ENCODE results near the gene RAB32. TPM values are rescaled to one million over a fixed set of nuclear protein-coding genes. Genes with fewer than 3 reads are reported as not detected.

RAB32 gene
- total RNA-seq, 2 experiments from 2014 or later, result 0.25 TPM; not detected in 1

GRCh38 chr6:146590492-146590891 is 46.9 kb downstream of the RAB32 start:
- peaks cover 2% of the 10 kb centered on the region for H3K27me3 Mint-ChIP-seq (ENCODE audit: low read depth)
- H3K4me3 Mint-ChIP-seq, result no peak overlapping the region
- DNase-seq, result no peak
- intact Hi-C loops (cut with micrococcal nuclease), result no loop called here
- CTCF ChIA-PET, result no interaction called here
- H3K27ac Mint-ChIP-seq, result no peak overlapping the region
- H3K4me1 Mint-ChIP-seq (ENCODE audit: low read depth), result no peaks in the 10 kb centered on the region
- no peaks in the 10 kb centered on the region for H3K9me3 Mint-ChIP-seq
- H3K36me3 Mint-ChIP-seq (ENCODE audit: low read depth), result no peaks in the 10 kb centered on the region

DNA sequence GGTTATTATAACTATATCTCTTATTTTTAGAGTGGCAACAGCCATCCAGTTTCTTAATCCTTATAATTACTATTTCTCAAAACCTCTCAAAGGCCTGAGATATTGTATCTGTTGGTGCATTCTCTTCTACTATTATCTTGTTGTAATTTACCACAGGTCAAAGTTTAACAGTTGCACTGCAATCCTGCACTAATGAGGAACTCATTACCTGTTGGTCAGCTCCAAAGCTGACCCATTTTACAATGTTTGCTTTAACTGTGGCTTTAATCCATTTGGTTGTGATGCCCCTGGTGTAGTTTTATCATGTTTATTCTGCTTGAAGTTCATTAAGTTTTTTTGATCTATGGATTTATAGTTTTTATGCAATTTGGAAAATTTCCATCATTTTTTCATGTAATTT is 48.8 kb downstream of the RAB32 start:
- no peaks in the 10 kb centered on the region for H3K36me3 Mint-ChIP-seq (ENCODE audit: low read depth)
- CTCF ChIA-PET, result no interaction called here
- H3K27me3 Mint-ChIP-seq (ENCODE audit: low read depth), result peaks cover 2% of the 10 kb centered on the region
- no peaks in the 10 kb centered on the region for H3K4me1 Mint-ChIP-seq (ENCODE audit: low read depth)
- DNase-seq, result no peak
- H3K27ac Mint-ChIP-seq, result no peak overlapping the region
- no peaks in the 10 kb centered on the region for H3K9me3 Mint-ChIP-seq
- intact Hi-C loops (cut with micrococcal nuclease), result no loop called here
- H3K4me3 Mint-ChIP-seq, result no peak overlapping the region

- H3K27ac Mint-ChIP-seq, result no peak overlapping the region
- intact Hi-C loops (cut with micrococcal nuclease), result no loop called here
- CTCF ChIA-PET, result no interaction called here
- no peaks in the 10 kb centered on the region for H3K36me3 Mint-ChIP-seq (ENCODE audit: low read depth)
- no peak for DNase-seq
- peaks cover 4% of the 10 kb centered on the region for H3K27me3 Mint-ChIP-seq (ENCODE audit: low read depth)
- peaks cover 2% of the 10 kb centered on the region for H3K4me1 Mint-ChIP-seq (ENCODE audit: low read depth)
- H3K4me3 Mint-ChIP-seq, result no peak overlapping the region
- H3K9me3 Mint-ChIP-seq, result no peaks in the 10 kb centered on the region
Observed at GRCh38 chr6:146593986-146594385, 50.4 kb downstream of the RAB32 start.

DNA sequence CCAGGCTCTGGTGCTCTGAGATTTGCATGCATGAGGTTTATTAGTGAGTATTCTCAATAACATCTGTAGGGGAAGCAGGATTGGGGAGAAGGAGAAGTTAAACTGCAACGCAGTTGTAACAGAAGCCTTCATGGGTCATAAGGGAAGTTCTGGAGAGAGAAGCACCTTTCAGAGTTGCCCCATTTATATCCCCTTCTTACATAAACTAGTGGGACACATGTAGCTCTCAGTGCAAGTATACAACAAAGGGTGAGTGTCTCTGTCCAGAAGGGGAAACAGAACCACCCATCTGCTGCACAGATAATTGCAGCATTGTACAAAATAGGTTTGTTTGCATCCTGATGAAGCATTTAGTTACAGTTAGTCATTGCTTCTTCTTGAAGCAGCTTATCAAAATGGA is 50.9 kb downstream of the RAB32 start:
- H3K27me3 Mint-ChIP-seq (ENCODE audit: low read depth), result peaks cover 9% of the 10 kb centered on the region
- CTCF ChIA-PET, result no interaction called here

DNA sequence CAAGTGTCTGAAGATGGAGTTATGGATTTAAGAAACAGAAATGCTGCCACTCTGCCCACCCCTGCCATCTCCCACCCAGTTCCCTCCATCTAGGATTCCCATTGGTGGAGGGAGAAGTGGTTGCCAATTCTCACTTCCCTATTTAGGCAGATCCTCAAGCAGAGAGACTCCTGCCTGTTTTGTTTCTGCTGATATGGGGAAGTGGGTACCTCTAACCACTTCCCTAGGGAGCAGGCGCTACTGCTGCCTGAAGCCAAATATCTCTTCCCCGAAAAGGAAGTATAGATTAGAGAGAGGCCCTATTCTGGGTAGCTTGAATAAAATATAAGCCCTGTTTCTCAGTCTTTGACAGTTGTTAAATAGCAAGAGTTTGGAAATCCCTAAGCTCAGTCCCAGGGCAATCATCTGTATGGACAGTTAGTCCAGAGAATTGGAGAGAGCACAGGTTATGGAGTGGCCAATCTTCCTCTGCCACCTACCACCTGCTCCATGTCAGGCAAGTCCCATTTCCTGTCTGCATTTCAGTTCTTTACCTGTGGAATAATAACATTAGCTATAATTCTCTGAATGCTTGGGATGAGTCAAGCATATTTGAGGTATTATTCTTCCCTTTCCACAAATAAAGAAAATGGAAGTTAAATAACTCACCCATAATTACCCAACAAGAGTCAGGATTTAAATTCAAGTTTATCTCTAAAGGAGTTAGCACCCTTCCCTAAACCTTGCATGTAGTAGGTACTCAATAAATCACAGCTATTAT is 52.5 kb downstream of the RAB32 start:
- no peak overlapping the region for H3K27ac Mint-ChIP-seq

More for the DNA sequence above, 50.9 kb downstream of the RAB32 start:
- H3K9me3 Mint-ChIP-seq, result no peaks in the 10 kb centered on the region
- H3K36me3 Mint-ChIP-seq (ENCODE audit: low read depth), result no peaks in the 10 kb centered on the region
- intact Hi-C loops (cut with micrococcal nuclease), result no loop called here
- DNase-seq, result no peak
- no peak overlapping the region for H3K4me3 Mint-ChIP-seq
- peaks cover 6% of the 10 kb centered on the region for H3K4me1 Mint-ChIP-seq (ENCODE audit: low read depth)
- no peak overlapping the region for H3K27ac Mint-ChIP-seq

DNA sequence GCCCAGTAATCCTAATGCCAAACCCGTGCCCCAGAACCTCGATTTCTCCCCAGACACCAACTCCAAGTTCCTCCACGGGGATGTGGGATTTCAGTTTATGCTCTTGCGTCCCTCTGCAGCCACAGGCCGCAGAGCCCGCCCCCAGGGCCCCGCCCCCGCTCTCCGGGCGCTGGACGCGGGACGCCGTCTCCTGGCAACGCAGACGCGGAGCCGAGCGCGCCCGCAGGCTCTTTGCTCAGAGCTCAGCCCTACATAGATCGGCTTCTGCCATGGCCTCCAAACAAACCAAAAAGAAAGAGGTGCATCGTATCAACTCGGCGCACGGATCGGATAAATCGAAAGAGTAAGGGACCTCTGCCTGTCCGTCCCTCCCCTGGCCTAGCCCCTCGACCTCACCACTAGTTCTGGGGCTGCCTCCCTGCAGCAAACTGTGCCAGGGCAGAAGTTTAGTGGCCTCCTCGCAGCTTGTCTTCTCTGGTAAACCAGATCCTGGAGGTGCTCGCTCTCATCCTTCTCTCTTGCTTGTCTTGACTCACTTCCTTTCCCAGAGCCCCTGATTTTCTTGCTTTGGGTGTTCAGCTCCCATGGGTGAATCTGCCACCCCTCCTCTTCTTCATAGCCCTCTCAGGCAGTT is 55.3 kb downstream of the RAB32 start, which contains the start of gene ADGB:
Gene ADGB (plus strand): TSS at position 201 of the 634 bp plus-strand sequence. CDS start 69 bp downstream, at position 270.
- H3K36me3 Mint-ChIP-seq (ENCODE audit: low read depth), result no peaks in the 10 kb centered on the region
- peak within 1 kb of the TSS; percentile 17 for H3K4me3 Mint-ChIP-seq
- no peak within 1 kb of the TSS for H3K27ac Mint-ChIP-seq
- CTCF ChIA-PET, result no interaction called here
- no peak for DNase-seq
- intact Hi-C loops (cut with micrococcal nuclease), result no loop called here
- H3K9me3 Mint-ChIP-seq, result no peaks in the 10 kb centered on the region
- peaks cover 20% of the 10 kb centered on the region for H3K27me3 Mint-ChIP-seq (ENCODE audit: low read depth)
- peaks cover 6% of the 10 kb centered on the region for H3K4me1 Mint-ChIP-seq (ENCODE audit: low read depth)

More for the DNA sequence above, 52.5 kb downstream of the RAB32 start:
- Mint-ChIP-seq H3K4me3 (no peak overlapping the region), H3K27me3 (ENCODE audit: low read depth) (peaks cover 16% of the 10 kb centered on the region), H3K9me3 (no peaks in the 10 kb centered on the region), H3K4me1 (ENCODE audit: low read depth) (peaks cover 6% of the 10 kb centered on the region), H3K36me3 (ENCODE audit: low read depth) (no peaks in the 10 kb centered on the region)
- DNase-seq, result no peak
- CTCF ChIA-PET, result interaction anchor here (0.6 kb wide), 1 partner anchor 36 kb away, joined by 3 read pairs; no protein-coding TSS in a partner anchor
- intact Hi-C loops (cut with micrococcal nuclease), result no loop called here

- Mint-ChIP-seq H3K4me3 (no peak overlapping the region), H3K4me1 (ENCODE audit: low read depth) (peaks cover 6% of the 10 kb centered on the region), H3K36me3 (ENCODE audit: low read depth) (no peaks in the 10 kb centered on the region), H3K27me3 (ENCODE audit: low read depth) (peaks cover 18% of the 10 kb centered on the region), H3K27ac (no peak overlapping the region), H3K9me3 (no peaks in the 10 kb centered on the region)
- intact Hi-C loops (cut with micrococcal nuclease), result no loop called here
- DNase-seq, result no peak
- CTCF ChIA-PET, result interaction anchor here (0.6 kb wide), 1 partner anchor 1687 kb away, joined by 3 read pairs; no protein-coding TSS in a partner anchor
Observed at GRCh38 chr6:146601352-146601751, 57.7 kb downstream of the RAB32 start.

GRCh38 chr6:146602526-146602925 is 58.9 kb downstream of the RAB32 start:
- CTCF ChIA-PET, result no interaction called here
- intact Hi-C loops (cut with micrococcal nuclease), result no loop called here
- peaks cover 1% of the 10 kb centered on the region for H3K9me3 Mint-ChIP-seq

More at GRCh38 chr6:146602526-146602925, 58.9 kb downstream of the RAB32 start:
- no peak overlapping the region for H3K27ac Mint-ChIP-seq
- H3K4me3 Mint-ChIP-seq, result no peak overlapping the region
- H3K27me3 Mint-ChIP-seq (ENCODE audit: low read depth), result peaks cover 18% of the 10 kb centered on the region
- no peaks in the 10 kb centered on the region for H3K36me3 Mint-ChIP-seq (ENCODE audit: low read depth)
- no peak for DNase-seq
- peaks cover 6% of the 10 kb centered on the region for H3K4me1 Mint-ChIP-seq (ENCODE audit: low read depth)

Other genes starting within 250 kb of the RAB32 start
- not detected for gene ADGB, start 55.1 kb downstream of the RAB32 start, total RNA-seq